HL-60/S4 treated with phorbol 12-myristate 13-acetate at 8.2 ng/mL for 4 days and 3 days (cell line): ENCODE data around the gene ORAI3.

Experiments
- in situ Hi-C: fragments of 300-500 bp; cut with MboI; formaldehyde crosslinking; loops from 2 replicates; pipeline ENCODE4 v1.15.0; 2022; ENCODE audit warnings: low sequenced_read_pairs

Gene ORAI3

DNA sequence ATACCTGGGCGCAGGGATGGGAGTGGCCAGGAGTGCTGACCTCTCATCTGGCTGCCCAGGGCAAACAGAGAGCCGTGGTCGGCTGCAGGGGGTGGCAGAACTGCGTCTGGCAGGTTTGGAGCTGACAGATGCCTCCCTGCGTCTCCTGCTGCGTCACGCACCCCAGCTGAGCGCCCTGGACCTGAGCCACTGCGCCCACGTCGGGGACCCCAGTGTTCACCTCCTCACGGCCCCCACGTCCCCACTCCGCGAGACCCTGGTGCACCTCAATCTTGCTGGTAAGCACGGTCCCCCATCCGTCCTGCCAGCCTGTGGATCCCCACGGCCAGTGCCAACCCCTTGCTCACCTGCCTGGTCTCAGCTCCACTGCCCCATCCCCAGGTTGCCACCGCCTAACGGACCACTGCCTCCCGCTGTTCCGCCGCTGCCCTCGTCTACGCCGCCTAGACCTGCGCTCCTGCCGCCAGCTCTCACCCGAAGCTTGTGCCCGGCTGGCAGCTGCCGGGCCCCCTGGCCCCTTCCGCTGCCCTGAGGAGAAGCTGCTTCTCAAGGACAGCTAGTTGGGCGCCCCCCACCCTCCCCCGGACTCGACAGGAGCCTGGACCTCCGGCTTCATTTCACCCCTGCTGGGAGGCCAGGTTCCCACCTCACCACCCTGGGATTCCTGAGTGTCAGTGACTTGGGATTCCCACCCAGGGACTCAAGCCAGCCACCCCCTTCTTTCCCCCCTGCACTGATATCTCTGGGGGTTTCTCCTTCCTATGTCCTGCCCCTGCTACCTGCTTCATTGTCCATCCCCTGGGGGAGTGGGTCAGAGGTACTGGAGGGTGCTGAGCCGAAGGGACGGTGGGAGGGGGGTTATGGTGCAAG lies 2.0 kb upstream of the ORAI3 start:
- in situ Hi-C loops = no loop called here

DNA sequence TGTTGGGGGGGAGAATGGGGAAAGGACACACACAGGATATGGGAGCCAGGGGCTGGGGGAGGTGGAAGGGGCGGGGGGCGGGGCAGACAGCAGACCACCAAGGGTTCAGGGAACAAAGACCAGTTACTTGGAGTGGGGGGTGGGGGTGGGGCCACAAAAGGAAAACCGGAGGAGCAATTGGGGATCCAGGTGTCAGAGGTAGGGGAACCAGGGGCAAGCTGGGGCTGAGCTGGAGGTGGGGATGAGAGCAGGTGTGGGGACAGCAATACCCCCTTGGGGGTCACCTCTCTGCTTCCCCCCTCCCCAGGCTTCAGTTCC lies 1.4 kb upstream of the ORAI3 start:
- in situ Hi-C loops = no loop called here

DNA sequence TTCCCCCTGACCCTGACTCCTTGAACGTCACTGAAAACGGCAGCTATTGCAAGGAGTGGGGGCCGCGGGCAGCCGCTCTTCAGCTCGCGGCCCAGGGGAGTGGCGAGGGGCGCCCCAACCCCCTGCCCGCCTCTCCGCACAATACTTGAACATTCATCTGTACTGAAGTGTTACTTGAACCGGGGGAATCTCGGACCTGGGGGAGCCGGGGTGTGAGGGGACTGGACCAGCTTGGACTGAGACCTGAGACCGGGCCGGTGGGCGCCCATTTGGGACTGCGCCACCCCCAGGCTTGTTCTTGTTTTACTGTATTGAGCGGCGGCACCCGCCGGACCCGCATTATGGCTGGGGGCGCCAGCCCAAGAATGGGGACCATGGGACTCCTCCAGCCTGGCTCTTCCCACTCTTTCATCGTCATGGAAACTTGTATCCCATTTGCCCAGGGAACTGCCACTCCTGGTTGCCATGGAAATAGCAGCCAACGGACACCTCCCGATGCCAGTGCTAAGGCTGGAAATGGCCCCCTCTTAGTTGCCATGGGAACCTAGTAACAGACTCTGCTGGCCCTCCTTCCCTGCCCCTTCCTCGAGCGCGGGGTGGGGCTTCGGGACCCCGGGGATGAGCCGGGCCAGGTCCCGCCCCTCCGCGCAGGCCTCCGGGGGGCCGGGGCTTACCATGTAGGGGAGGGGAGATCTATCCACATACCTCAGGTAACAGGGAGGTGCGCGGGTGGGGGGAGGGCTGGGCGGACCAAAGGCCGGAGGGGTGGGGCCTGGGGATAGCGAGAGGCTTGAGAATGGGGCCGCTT lies 805 bp upstream of the ORAI3 start:
- in situ Hi-C loops = no loop called here

DNA sequence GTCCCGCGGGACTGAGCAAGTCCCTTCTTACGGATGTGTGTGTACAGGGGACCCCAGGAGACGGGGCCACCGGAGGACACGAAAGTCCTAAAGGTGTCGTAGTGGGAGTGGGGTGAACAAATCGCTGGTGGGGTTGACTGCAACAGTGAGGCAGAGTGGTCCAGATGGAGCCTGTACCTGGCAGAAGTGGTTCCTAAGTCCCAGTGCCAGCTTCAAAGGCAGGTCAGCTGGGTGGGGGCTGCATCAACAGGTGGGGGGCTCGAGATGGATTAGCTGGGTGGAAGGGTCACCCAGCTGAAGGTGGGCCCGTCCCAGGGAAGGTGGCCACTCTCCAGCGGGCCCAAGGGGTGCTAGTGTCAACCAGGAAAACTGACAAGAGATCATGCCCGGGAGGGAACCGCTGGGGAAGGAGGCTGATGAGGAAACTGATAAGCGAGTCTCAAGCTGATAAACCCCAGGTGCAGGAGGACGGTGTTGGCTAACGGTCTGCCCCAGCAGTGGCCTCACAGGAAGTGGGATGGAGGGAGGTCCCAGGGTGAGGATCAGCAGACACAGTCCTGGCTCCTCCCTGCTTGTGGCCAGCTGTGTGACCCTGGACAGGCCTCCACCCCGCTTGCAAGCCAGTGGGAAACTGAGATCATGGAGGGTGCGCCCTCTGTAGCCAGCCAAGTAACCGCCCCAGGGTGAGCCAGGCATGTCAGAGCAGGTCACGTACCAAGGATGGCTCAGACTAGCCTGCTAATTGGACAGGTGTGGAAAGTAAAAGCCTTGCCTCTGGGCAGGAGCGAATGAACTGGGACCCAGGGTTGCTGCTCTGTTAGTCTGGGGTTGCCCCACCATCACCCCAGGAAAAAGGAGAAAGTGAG lies 1.0 kb downstream of the ORAI3 start:
- in situ Hi-C loops = loop anchor here (25.0 kb wide), 1 partner anchor 912 kb away; the partner anchor contains the start of gene ZNF267

DNA sequence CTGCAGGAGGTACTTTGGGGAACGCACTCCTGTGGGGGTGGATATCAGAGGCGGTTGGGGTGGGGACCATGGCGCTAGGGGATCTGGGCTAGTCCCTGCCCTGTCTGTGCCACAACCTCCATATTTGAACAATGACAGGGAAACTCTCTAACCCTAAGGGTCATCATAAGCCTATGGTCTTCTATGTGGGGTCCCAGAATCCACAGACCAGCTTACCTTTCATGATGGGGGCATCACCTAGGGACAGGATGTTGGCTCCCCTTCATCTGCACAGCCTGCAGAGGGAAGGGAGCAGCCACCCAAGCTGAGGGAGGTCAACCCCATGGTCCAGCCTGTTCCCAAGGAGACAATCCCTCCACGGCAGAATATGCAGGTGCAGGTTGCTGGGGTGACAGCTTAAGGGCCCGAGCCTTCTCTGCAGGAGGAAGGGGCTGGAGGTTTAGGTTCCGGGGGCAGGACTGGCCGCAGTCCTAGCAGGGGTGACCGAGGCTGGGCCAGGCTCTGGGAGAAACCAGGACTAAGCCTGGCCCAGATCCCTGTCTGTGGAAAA lies 1.7 kb downstream of the ORAI3 start:
- in situ Hi-C loops = loop anchor here (25.0 kb wide), 1 partner anchor 912 kb away; the partner anchor contains the start of gene ZNF267

DNA sequence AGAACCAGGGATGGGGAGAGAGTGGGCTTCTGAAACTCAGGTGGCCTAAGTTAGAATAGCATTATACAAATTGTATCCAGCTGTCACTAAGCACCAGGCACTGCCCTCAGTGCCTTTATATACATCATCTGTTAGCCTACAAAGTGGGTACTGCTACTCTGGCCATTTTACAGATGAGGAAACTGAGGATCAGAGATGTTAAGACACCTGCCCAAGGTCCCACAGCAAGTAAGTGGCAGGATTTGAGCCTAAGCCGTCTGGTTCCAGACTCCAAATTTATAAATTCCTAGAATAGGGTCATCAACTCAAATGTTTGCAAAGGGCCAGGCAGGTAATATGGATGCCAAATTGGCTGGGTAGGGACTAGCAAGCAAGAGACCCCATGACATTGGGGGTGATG lies 2.3 kb downstream of the ORAI3 start:
- in situ Hi-C loops = loop anchor here (25.0 kb wide), 1 partner anchor 911 kb away; the partner anchor contains the start of gene ZNF267

DNA sequence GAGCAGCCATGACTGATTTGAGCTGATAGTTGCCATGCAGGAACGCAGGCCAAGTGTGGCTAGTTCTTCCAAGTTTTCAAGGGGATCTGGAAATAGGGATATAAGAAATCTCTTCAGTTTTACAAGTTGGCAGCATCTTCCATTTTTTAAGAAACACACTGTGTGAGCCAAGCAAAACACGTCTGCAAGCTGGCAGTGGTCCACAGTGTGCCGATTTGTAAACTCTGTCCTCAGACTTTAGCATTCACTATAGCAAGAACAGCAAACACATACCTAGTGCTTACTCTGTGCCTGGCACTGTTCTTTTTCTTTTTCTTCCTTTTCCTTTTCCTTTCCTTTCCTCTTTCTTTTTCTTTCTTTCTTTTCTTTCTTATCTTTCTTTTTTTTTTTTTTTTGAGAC lies 2.9 kb downstream of the ORAI3 start:
- in situ Hi-C loops = loop anchor here (25.0 kb wide), 1 partner anchor 911 kb away; the partner anchor contains the start of gene ZNF267

DNA sequence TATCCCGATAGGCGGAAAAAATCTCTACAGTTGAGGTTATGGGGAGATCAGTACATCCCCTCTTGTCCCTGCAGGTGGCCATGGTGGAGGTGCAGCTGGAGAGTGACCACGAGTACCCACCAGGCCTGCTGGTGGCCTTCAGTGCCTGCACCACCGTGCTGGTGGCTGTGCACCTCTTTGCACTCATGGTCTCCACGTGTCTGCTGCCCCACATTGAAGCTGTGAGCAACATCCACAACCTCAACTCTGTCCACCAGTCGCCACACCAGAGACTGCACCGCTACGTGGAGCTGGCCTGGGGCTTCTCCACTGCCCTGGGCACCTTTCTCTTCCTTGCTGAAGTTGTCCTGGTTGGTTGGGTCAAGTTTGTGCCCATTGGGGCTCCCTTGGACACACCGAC lies 4.2 kb downstream of the ORAI3 start:
- in situ Hi-C loops = loop anchor here (25.0 kb wide), 1 partner anchor 909 kb away; the partner anchor contains the start of gene ZNF267

DNA sequence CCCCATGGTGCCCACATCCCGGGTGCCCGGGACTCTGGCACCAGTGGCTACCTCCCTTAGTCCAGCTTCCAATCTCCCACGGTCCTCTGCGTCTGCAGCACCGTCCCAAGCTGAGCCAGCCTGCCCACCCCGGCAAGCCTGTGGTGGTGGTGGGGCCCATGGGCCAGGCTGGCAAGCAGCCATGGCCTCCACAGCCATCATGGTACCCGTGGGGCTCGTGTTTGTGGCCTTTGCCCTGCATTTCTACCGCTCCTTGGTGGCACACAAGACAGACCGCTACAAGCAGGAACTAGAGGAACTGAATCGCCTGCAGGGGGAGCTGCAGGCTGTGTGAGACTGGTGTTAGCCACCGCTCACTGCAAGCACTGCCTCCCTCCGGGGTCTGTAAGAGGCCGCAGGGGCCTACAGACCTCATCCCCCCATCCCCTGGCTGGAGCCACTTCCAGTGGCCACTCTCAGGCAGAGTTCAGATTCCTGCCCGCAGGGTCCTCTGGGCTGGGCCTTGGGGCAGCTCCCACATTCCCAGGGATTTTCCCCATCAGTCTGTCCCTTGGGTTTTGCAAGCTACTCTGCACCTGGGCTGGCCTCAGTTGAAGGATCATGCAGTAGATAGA lies 4.8 kb downstream of the ORAI3 start:
- in situ Hi-C loops = loop anchor here (25.0 kb wide), 1 partner anchor 909 kb away; the partner anchor contains the start of gene ZNF267

DNA sequence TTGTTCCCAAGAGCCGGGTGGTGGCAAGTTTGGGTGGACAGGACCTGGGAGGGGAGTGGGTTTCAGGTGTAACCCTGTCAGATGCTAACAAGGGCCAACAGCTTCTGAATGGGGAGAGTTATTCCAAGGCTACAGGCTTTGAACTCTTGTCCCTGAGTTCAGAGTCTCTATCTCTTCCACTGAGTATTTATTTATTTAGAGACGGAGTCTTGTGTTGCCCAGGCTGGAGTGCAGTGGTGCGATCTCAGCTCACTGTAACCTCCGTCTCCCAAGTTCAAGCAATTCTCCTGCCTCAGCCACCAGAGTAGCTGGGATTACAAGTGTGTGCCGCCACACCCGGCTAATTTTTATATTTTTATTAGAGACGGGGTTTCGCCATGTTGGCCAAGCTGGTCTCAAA lies 6.1 kb downstream of the ORAI3 start:
- in situ Hi-C loops = loop anchor here (25.0 kb wide), 1 partner anchor 907 kb away; the partner anchor contains the start of gene ZNF267

DNA sequence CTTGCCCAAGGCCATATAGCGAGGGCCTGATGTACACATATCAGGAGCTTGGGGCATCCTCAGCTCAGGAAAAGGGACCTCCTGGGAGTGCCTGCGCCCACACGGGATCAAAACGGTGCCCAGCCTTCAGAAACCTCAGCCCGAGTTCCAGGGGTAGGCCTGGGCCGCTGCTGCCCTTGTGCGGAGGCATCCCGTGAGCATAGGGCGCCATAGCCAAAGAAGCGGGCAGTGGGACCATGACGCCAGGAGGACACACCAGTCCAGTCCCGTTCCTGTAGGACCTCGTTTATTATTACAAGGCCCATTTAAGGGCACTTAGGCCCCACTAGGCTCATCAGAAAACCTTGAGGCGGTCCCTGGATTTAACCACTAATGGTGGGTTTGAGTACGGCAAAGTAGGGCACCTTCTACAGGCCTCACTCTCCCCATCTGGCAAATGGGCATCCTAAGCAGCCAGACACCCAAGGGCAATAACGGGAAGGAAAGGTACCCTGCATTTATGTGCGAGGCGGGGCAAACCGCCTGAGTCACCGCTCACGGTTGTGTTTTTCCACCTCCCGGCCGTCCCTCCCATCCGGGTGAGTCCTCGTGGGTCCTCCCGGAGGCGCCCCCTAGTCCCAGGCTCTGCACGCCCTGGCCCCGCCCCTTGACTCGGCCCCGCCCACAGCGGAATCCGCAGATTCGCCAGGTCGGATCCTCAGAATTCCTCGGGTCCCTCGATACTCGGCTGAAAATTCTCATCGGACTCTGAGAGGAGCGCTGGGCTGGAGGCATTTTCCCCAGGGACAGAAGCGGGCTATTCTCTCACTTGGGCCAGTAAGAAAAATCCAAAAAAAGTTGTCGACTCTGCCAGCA lies 8.0 kb downstream of the ORAI3 start:
- in situ Hi-C loops = loop anchor here (25.0 kb wide), 1 partner anchor 905 kb away; the partner anchor contains the start of gene ZNF267

DNA sequence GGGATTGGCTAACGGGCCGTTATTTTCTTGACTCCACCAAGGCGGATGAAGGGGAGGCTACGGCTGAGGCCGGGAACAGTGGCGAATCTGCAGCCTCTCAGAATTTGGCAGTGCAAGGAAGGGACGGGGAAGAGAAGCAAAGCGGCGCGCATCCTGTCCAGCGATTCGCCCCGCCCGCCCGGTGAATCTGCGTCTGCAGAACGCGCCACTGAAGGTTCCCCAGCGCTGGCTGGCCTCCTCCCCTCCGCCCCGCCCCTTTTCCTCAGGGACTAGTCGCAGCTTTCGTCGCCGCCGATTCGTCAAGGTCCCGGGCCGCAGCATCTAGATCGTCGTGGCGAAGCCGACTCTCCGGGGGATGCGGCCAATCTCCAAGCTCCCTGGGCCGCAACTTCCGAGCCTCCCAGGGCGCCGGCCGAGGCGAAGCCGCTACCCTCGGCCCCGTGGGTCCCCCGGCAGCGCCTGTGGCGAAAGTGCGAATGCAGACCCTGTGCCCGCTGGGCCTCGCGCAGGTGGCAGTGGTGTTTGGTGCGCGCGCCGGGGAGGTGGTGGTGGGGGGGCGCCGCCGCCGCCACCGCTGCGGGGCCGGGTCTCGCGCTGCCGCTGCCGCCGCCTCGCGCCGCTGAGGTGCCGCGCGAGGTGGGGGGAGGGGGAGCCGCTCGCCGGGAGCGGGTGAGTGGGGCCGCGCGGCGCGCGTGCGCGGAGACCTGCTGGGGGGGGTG lies 8.7 kb downstream of the ORAI3 start, which contains the start of gene SETD1A:
SETD1A (plus strand) TSS at position 299 of the 719 bp plus-strand sequence. CDS start 978 bp downstream, outside the sequence.
- in situ Hi-C loops = loop anchor here (25.0 kb wide), 1 partner anchor 905 kb away; the partner anchor contains the start of gene ZNF267

DNA sequence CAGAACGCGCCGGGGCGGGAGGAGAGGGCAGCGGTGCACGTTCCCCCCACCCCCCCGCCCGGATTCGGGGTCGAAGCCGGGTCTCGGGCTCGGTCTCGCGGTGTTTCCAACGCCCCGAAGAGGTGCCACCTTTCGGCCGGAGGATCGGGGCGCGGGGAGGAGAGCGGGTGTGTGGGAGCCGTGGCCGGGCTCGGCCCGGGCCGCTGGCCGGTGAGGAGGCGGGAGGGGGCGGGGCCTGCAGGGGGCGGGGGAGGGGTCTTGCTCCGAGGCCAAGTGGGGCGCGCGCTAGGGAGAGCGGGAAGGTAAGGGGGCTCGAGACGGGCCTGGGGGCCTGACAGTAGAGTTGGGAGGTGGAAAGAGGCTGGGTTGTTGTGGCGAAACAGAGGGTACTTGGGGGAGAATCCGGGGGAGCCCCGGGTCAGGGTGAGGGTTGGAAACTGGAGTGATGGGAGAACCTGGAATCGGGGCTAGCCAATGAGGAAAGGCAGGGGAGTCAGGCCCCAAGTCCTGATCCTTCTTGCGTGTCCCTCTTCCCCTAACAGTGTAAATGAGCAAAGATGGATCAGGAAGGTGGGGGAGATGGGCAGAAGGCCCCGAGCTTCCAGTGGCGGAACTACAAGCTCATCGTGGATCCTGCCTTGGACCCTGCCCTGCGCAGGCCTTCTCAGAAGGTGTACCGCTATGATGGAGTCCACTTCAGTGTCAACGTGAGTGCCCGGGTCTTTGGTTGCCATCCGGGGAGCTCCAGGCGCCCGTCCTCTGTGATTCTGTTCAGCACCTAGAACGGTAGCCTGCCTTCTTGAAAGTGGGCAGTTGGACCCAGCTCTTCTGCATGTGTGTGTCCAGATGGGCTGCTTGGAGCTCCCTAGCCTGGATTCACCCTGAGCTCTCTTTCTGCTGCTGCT lies 9.6 kb downstream of the ORAI3 start:
- in situ Hi-C loops = loop anchor here (25.0 kb wide), 1 partner anchor 904 kb away; the partner anchor contains the start of gene ZNF267

DNA sequence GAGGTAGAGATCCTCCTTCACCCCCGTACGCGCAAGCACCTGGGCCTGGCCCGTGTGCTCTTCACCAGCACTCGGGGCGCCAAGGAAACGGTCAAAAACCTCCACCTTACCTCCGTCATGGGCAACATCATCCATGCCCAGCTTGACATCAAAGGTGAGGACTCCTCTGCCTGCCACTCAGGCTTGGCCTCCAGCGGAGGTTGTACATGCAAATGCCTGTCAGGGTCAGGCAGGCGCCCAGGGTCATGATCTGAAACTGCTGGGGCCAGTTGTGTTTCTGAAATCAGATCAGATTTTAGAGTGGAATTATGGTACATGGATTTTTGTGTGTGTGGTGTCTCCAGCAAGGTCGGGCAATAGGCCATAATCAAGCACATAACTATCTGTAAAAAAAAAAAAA lies 12.5 kb downstream of the ORAI3 start:
- in situ Hi-C loops = loop anchor here (25.0 kb wide), 1 partner anchor 901 kb away; the partner anchor contains the start of gene ZNF267

DNA sequence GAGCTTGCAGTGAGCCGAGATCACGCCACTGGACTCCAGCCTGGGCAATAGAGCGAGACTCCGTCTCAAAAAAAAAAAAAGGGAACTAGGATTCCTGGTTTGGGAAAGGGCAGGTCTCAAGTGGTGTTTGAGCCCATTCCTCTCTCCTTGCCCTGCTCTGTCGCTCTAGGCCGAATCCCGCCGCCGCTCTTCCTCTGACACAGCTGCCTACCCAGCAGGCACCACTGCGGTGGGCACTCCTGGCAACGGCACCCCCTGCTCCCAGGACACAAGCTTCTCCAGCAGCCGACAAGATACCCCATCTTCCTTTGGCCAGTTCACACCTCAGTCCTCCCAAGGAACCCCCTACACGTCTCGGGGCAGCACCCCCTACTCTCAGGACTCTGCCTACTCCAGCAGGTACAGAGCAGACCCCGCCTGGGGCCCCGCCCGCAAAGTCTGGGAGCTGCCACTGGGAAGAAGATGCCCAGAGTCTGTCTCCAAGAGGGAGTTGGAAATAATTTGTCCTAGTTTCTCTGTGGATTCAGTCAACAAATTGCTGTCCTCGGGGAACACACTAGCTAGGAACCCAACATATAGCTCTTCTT lies 15.2 kb downstream of the ORAI3 start:
- in situ Hi-C loops = loop anchor here (25.0 kb wide), 1 partner anchor 898 kb away; the partner anchor contains the start of gene ZNF267

DNA sequence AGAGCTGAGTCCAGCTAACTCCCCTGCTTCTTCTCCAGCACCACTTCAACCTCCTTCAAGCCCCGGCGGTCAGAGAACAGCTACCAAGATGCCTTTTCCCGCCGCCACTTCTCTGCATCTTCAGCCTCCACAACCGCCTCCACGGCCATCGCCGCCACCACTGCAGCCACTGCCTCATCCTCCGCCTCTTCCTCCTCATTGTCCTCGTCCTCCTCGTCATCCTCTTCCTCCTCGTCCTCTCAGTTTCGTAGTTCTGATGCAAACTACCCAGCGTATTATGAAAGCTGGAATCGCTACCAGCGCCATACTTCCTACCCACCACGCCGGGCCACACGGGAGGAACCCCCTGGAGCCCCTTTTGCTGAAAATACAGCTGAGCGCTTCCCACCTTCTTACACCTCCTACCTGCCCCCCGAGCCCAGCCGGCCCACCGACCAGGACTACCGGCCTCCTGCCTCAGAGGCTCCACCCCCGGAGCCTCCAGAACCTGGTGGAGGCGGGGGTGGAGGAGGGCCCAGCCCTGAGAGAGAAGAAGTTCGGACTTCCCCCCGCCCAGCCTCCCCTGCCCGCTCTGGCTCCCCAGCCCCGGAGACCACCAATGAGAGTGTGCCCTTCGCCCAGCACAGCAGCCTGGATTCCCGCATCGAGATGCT lies 15.8 kb downstream of the ORAI3 start:
- in situ Hi-C loops = loop anchor here (25.0 kb wide), 1 partner anchor 898 kb away; the partner anchor contains the start of gene ZNF267
